Activated gamma-delta T cell treated with Interleukin-2 at 50 U/mL for 16 hours (primary cell): Measurements from ENCODE around the gene TMEM245.

ENCODE experiments used
- DNase-seq: peaks from one replicate; pipeline ENCODE4 v3.0.0-alpha.2; 2020

TMEM245 gene

GRCh38 chr9:109019420-109019819, 100.3 kb downstream of the TMEM245 start:
- no peak for DNase-seq

DNA sequence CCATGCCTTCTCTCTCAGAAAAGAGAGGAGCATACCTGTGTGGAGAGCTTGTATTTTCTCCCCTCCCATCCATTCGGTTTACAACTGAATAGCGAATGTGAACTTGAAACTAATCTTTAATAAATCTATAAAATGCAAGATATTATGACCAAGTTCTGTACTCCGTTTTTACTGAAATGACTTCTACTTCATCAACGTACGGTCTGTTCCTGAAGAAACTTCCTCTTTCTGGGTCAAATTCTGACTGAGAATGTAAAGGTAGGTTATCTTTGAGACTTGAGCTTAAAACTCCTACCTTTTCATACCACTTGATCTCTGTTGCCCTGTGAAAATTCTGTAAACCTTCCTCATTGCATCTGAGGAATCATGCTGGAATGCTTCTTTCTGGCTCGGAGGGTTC, 102.3 kb downstream of the TMEM245 start:
- DNase-seq = no peak

GRCh38 chr9:109017061-109017460, 102.7 kb downstream of the TMEM245 start:
- DNase-seq = no peak

- no peak for DNase-seq
Measured at GRCh38 chr9:109016132-109016531, 103.6 kb downstream of the TMEM245 start.

GRCh38 chr9:109014608-109015280, 105.0 kb downstream of the TMEM245 start:
- DNase-seq = no peak

GRCh38 chr9:109013679-109014607, 105.8 kb downstream of the TMEM245 start:
- DNase-seq = no peak

DNA sequence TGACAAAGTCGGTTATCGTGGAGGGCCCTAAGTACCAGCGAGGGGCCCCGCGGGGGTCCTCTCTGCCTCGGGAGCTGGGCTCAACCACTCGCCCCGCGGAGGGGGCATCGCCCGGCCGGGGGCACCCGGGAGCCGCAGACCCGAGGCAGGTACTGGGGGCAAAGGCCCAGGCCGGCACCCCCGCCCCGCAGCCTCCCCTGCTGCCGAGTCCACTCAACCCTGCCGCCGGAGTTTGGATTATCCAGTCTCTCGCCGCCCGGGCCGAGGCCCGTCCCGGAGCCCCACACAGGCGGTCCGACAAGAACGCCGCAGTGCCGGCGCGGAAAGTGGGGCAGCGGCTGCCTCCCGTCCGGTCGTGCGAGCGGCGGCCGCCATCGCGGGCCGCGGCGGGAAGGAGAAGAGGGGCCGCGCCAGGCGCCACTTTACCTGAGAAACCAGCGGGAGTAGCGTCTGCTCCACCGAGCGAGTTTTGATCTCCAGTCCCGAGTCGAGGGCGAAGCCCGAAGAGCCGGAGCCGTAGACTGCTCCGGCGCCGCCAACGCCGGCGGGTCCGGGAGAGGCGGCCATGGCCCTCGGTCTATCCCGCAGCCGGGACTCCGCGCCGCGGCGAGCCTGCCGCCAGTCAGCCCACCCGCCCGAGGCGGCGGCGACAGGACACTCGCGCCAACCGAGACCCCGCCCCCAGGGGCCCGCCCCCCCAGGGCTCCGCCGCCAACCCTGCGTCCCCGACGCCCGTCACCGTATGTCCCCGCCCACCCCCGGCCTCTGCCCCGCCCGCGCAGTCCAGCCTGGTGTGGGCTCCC, 106.7 kb downstream of the TMEM245 start, which contains the start of gene CTNNAL1:
CTNNAL1 (minus strand) TSS at position 624 of the 803 bp plus-strand sequence; CDS start at position 567, 57 bp downstream.
- DNase-seq = peak; percentile 86

GRCh38 chr9:109012009-109012875, 107.5 kb downstream of the TMEM245 start:
- peak; percentile 8 for DNase-seq

DNA sequence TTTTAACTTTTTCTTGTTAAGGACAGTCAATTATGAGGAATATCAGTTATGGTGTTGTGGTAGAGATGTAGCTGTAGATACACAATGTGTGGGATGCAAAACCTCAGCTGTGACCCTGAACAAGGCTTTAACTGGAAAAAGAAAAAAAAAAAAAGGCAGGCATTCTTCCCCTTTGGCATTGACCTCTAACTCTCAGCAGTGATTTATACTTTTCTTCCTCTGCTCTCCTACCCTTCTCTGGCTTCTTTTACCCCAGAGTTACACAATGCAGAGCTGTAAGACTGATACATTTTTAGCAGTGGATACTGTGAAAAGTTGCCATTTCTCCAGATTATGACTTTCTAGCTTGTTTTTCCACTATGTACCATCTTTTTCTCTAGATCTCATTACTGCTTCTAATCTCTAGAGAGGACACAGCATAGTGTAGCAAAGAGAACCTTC, 108.5 kb downstream of the TMEM245 start:
- no peak for DNase-seq

DNA sequence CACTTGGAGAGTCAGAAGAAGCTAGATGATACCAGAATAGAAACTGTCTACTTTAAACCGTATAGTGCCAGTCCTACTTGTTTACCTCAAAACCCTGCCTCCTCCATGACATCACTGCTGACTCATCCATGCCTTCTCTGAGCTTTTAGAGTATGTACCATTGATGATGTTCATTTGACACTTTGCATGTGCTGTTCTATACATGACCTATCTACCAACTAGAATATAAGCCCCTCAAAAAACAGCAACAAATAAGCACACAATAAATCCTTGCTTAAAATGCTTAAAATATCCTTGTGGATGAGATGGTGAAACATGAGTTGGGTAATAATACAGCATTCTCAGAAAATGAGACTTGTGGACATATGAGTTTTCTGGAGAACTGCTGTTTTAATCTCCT, 109.0 kb downstream of the TMEM245 start:
- peak; percentile 24 for DNase-seq

DNA sequence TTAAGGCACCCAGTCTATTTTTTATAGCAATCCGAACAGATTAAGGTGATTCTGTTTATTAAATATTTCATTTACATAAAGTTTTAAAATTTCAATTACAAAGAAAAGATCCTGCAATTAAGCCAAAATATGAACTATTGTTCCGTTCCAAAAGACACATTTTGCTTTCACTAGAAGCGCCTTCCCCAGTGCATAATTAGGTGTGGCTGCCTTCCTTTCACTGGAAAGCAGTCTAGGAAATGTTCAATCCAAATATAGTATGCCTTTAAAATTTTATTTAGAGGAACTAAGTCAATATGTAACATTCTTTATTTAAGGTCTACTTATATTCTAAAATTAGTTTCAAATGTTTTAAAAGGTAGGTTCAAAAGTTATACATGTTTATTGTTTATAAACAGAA, 114.1 kb downstream of the TMEM245 start:
- no peak for DNase-seq

GRCh38 chr9:109003116-109003515, 116.6 kb downstream of the TMEM245 start:
- DNase-seq = no peak

GRCh38 chr9:109002141-109002540, 117.6 kb downstream of the TMEM245 start:
- DNase-seq = no peak

GRCh38 chr9:109001275-109001676, 118.5 kb downstream of the TMEM245 start:
- DNase-seq = no peak

DNA sequence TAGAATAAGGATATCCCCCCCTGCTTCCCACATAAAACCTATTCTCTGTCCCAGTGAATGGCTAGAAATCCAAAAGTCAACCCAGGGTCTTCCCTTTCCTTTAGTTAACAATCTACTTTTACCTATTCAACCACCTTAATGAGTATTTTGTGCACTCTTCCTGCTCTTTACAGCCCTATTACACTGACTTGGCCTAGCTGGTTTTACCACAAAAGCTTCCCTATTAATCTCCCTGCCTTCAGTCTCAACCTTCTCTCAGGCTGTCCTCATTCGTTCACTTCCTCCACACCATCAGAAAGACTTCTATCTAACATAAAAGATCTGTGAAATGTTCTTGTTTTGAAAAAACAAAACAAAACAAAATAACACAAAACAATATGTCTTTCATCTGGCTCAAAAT, 122.6 kb downstream of the TMEM245 start:
- no peak for DNase-seq

DNA sequence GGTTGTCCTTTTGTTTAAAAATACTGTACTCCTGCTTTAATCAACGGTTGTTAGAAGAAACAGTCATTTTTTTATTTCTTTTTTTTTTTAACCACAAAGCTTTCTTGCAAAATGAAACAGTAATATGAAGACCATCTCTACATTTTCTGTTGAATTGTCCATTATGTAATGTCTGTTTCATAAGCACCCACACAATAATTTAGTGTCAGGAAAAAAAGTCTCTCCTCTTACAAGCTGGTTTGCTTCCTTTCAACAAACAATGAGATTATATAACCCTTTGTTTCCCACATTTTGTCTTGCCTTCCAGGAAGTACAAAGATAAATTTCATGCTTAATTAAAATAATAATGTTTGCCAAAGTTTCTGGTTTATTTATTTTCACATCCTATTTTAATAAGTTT, 123.1 kb downstream of the TMEM245 start:
- no peak for DNase-seq

- no peak for DNase-seq
Measured at GRCh38 chr9:108994695-108995094, 125.1 kb downstream of the TMEM245 start.

DNA sequence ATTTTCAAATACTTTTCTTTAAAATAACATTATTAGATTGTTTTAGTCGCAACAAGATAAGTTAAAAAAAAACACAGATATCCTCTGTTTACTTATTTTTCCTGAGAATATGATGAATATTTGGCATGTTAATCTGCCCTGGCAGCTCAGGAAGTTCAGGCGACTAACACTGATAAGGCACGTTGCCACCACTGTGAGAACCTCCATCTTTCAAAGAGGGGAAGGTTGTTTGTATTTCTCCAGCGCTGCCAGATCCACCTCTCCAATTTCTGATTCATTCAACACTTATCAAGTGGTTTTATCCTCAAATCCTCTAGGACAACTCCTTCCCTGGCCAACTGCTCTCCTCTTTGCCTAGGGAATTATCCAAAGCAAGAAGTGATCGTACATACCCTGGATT, 128.3 kb downstream of the TMEM245 start:
- DNase-seq = no peak

- DNase-seq = no peak
Measured at GRCh38 chr9:108983885-108984284, 135.9 kb downstream of the TMEM245 start.

DNA sequence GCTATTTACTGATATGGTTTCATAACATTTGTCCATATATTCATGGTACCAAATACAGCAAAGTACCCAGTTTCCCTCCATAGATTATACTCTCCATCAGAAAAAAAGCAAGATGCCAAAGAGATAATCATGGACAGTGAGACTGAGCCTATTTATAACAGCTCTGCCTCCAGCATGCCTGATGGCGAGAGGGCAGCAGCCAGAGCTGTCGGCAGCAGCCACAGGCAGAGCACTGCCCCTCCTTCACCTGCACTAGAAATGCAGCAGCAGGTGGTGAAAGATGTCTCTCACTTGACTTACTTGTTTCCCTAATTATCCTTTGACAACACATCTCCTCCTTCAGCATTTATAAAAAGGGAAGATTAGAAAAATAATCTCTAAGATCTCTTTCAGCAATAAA, 138.9 kb downstream of the TMEM245 start:
- DNase-seq = no peak

DNA sequence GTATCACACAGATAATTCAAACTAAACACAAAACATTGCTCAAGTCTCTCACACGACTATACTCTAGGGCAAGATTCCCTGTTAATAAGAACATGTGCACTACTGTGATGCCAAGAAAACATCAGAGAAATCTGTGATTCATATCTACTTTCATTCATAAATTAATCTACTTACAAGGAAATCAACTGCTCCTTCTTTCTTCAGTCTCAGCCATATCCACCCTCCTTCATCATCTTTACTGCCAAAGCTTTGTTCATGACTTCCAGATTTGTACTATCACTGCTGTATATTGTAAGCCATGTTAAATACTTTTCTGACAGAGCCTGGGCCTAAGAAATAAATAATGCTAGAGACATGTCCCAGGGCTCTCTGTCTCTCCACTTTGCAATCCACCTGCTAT, 141.5 kb downstream of the TMEM245 start:
- DNase-seq = no peak

DNA sequence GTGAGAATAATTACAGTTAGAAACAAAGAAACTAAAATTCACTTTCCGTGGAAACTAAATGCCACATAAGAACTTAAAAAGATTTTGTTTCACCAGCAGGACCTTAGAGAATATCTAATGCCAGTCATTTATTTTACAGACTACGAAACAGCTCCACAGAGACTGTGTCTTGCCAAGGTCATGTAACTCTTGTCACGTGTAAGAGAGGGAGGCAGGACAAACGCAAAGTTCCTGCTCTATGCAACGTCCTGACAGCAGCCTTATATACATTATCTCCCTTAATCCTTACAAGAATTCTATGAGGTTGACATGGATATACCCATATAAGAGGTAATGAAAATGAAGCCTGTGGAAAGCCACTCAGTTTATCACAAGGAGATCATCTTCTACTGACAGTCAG, 145.9 kb downstream of the TMEM245 start:
- no peak for DNase-seq
